Liver (tissue), 9 donors: ENCODE measurements around the gene MED14. TPM values are rescaled to one million over a fixed set of nuclear protein-coding genes. Genes with fewer than 3 reads are reported as not detected.
"Not testable (repeated sequence)": the region's sequence is repeated elsewhere in the genome, so short reads cannot be mapped to it uniquely, and the experiment has no call there.

ENCODE experiments used
- DNase-seq: peaks from one replicate; pipeline ENCODE4 v3.0.0-alpha.2; 2017; ENCODE audit warnings: low spot score
- H3K27ac ChIP-seq, 2 donors: one replicate each; pipeline ENCODE4 v1.7.0; 2013; ENCODE audit warnings: inconsistent platforms in 2 of 2, low read length in 2 of 2, control low read depth in 1 of 2, low read depth in 1 of 2, mild to moderate bottlenecking in 1 of 2
- H3K27me3 ChIP-seq, 4 donors: one replicate each; pipeline versions ENCODE4 v1.6.1 to v1.7.0; 2013; ENCODE audit warnings: low read length in 3 of 4, inconsistent platforms in 1 of 4, mild to moderate bottlenecking in 1 of 4, moderate library complexity in 1 of 4; ENCODE audit not compliant: control insufficient read depth in 4 of 4, insufficient read depth in 4 of 4
- H3K36me3 ChIP-seq, 4 donors: one replicate each; pipeline versions ENCODE4 v1.6.1 to v1.7.0; 2013; ENCODE audit warnings: low read length in 3 of 4, mild to moderate bottlenecking in 3 of 4, low read depth in 1 of 4, moderate library complexity in 1 of 4; ENCODE audit not compliant: control insufficient read depth in 4 of 4, insufficient read depth in 3 of 4
- H3K4me1 ChIP-seq, 4 donors: one replicate each; pipeline versions ENCODE4 v1.6.1 to v1.7.0; 2013; ENCODE audit warnings: low read length in 3 of 4, mild to moderate bottlenecking in 3 of 4, moderate library complexity in 1 of 4; ENCODE audit not compliant: control insufficient read depth in 4 of 4, insufficient read depth in 4 of 4
- H3K4me3 ChIP-seq, 3 donors: one replicate each; pipeline versions ENCODE4 v1.6.1 to v1.7.0; 2013; ENCODE audit warnings: low read length in 3 of 3, control low read depth in 1 of 3, low read depth in 1 of 3, mild to moderate bottlenecking in 1 of 3
- H3K9ac ChIP-seq, 2 donors: one replicate each; pipeline ENCODE4 v1.7.0; 2013; ENCODE audit warnings: low read length in 2 of 2, mild to moderate bottlenecking in 2 of 2, moderate library complexity in 2 of 2, control low read depth in 1 of 2, low read depth in 1 of 2
- H3K9me3 ChIP-seq, 4 donors: one replicate each; pipeline versions ENCODE4 v1.6.1 to v1.7.0; 2013; ENCODE audit warnings: low read length in 3 of 4; ENCODE audit not compliant: control insufficient read depth in 4 of 4
- EGR1 ChIP-seq, 2 donors: IDR thresholded peaks; 2 replicates each; pipeline ENCODE4 v1.6.1; 2016 to 2018; ENCODE audit warnings: antibody characterized with exemption in 2 of 2, low read depth in 2 of 2
- FOXA1 ChIP-seq: IDR thresholded peaks from 2 replicates; pipeline ENCODE4 v1.6.1; 2016; ENCODE audit warnings: antibody characterized with exemption
- FOXA2 ChIP-seq: IDR thresholded peaks from 2 replicates; pipeline ENCODE4 v1.6.1; 2016; ENCODE audit warnings: antibody characterized with exemption
- GABPA ChIP-seq, 2 donors: IDR thresholded peaks in 1 of 2; conservative IDR thresholded peaks in 1 of 2; 2 replicates each; pipeline ENCODE4 v1.6.1; 2016; ENCODE audit warnings: antibody characterized with exemption in 2 of 2, mild to moderate bottlenecking in 1 of 2, moderate library complexity in 1 of 2
- HNF4A ChIP-seq, 2 donors: conservative IDR thresholded peaks; 2 replicates each; pipeline ENCODE4 v1.6.1; 2016; ENCODE audit warnings: antibody characterized with exemption in 2 of 2, mild to moderate bottlenecking in 2 of 2
- HNF4G ChIP-seq: IDR thresholded peaks from 2 replicates; pipeline ENCODE4 v1.6.1; 2016; ENCODE audit warnings: antibody characterized with exemption
- JUND ChIP-seq, 2 donors: IDR thresholded peaks; 2 replicates each; pipeline ENCODE4 v1.6.1; 2016; ENCODE audit warnings: antibody characterized with exemption in 2 of 2
- NR2F2 ChIP-seq: IDR thresholded peaks from 2 replicates; pipeline ENCODE4 v1.6.1; 2016; ENCODE audit warnings: antibody characterized with exemption
- RAD21 ChIP-seq, 2 donors: IDR thresholded peaks; 2 replicates each; pipeline ENCODE4 v1.6.1; 2016; ENCODE audit warnings: antibody characterized with exemption in 2 of 2, mild to moderate bottlenecking in 2 of 2
- RXRA ChIP-seq, 2 donors: IDR thresholded peaks; 2 replicates each; pipeline ENCODE4 v1.6.1; 2017 to 2018; ENCODE audit warnings: antibody characterized with exemption in 2 of 2, mild to moderate bottlenecking in 1 of 2
- SP1 ChIP-seq: IDR thresholded peaks from 2 replicates; pipeline ENCODE4 v1.6.1; 2018; ENCODE audit warnings: antibody characterized with exemption, mild to moderate bottlenecking
- TAF1 ChIP-seq: conservative IDR thresholded peaks from 2 replicates; pipeline ENCODE4 v1.6.1; 2016; ENCODE audit warnings: antibody characterized with exemption, mild to moderate bottlenecking
- YY1 ChIP-seq: IDR thresholded peaks from 2 replicates; pipeline ENCODE4 v1.6.1; 2016; ENCODE audit warnings: antibody characterized with exemption, mild to moderate bottlenecking
- ZBTB33 ChIP-seq: IDR thresholded peaks from 2 replicates; pipeline ENCODE4 v1.6.1; 2016; ENCODE audit warnings: antibody characterized with exemption
- WGBS: extraction: QIAGEN DNeasy Blood & Tissue Kit; methylation state at CpG from one replicate; pipeline ENCODE4 v1.1.7; 2013; 5-methylcytosine and 5-hydroxymethylcytosine counted together
- polyA plus RNA-seq, 2 donors: library from polyadenylated mRNA; stranded (reverse) in 1 of 2; unstranded in 1 of 2; fragments of 200-250 nt in 1 of 2; fragments of >200 nt in 1 of 2; fragmentation: Nextera tagmentation in 1 of 2; extraction: Ambion mirVana in 1 of 2; gene quantifications; one replicate each; pipeline versions ENCODE4 v1.2.1 to v1.2.3, GENCODE V29; 2013 to 2015
- total RNA-seq, 2 donors: library from RNA; depleted of rRNA; stranded (reverse); fragments of >200 nt; gene quantifications; one replicate each; pipeline ENCODE4 v1.2.3, GENCODE V29; 2014
- TF ChIP-seq, protein P1 (sequence below): IDR thresholded peaks from 2 replicates; pipeline ENCODE4 v1.6.1; 2016; ENCODE audit warnings: antibody characterized with exemption
- TF ChIP-seq, protein P2 (sequence below): IDR thresholded peaks from 2 replicates; pipeline ENCODE4 v1.6.1; 2016; ENCODE audit warnings: antibody characterized with exemption, mild to moderate bottlenecking
- TF ChIP-seq, protein P3 (sequence below): IDR thresholded peaks from 2 replicates; pipeline ENCODE4 v1.6.1; 2016; ENCODE audit warnings: antibody characterized with exemption
- TF ChIP-seq, protein P4 (sequence below): fragments of 150-350 bp; IDR thresholded peaks from 2 replicates; pipeline ENCODE4 v1.5.1; 2017; ENCODE audit warnings: improper control_type of control experiment, low read depth, low read length; ENCODE audit not compliant: missing input control
- donor health status: healthy.
- donor health status: healthy.
- donor health status: healthy.
- donor health status: healthy.
- donor health status: healthy.

The MED14 gene
- total and polyA plus RNA-seq, 4 donors, result 5.5 to 20.1 (median 7.0) TPM

- H3K4me3 ChIP-seq, H3K27ac ChIP-seq, DNase-seq, H3K36me3 ChIP-seq, H3K9me3 ChIP-seq, H3K9ac ChIP-seq, H3K27me3 ChIP-seq: not testable (repeated sequence)
- WGBS, result 95% methylated on average over 5 of the region's 5 CpGs
- peaks cover 2 to 41% (median 31%) of the 10 kb centered on the region in 4 donors for H3K4me1 ChIP-seq
These were observed 2.8 kb downstream of the MED14 start for GRCh38 chrX:40732499-40732898.

DNA sequence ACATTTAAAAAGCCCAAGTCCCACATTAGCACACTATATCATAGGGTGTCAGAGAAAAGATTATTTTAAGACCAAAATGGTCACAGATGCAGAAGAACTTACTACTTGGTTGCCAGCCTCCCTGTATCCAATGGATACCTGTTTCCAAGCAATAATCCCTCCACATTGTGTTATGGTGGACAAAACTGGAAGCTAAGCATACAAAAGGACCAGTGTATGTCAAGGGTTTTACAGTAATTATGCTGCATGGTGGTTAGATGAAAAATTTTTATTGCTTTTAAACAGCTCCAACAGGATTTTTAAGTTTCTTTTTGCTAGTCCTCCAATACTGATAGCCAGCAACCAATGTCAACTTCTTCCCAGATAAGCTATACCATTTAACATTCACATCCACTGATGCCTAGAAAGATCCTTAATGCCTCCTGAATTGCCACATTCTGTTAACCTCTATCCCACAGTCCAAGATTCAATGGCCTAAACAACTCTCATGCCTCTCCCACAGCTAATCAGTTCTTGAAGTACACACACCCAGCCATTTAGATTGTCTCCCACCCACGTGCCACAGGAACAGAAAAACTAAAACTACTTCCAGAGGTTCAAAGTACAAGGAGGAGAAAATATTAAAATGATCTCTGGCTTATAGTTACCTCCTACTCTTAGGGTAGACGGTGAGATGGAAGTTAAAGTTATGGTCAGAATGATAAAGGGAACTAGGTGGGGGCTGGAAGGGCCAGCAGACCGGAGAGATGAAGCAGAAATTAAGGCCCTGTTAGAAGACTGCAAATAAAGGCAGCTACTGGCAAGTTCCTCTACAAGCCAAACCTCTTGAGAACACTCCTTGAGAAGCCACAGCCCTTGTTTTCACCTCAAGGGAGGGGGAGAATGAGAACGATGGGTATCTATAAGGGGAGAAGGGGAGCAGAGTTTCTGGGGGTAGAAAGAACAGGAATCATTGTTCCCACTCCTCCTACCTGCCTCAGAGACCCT is 5.5 kb downstream of the MED14 start:
- Histone ChIP-seq H3K9ac (no peak overlapping the region), H3K4me1 (peaks cover 2 to 50% (median 31%) of the 10 kb centered on the region in 4 donors), H3K36me3 (peaks cover 0 to 2% (median 0%) of the 10 kb centered on the region in 4 donors), H3K4me3 (no peak overlapping the region), H3K9me3 (no peaks in the 10 kb centered on the region), H3K27ac (no peak overlapping the region), H3K27me3 (no peaks in the 10 kb centered on the region)
- TF ChIP-seq RXRA (IDR thresholded peaks at IDR 0.05), result no peak
- peak; percentile 60 to 63 for TF ChIP-seq HNF4A (conservative IDR thresholded peaks at IDR 0.05)
- DNase-seq, result no peak
- 45% methylated on average over 4 of the region's 4 CpGs for WGBS

- WGBS, result 43% methylated on average over 6 of the region's 6 CpGs
- H3K9ac ChIP-seq, result no peak overlapping the region
These were observed 7.6 kb downstream of the MED14 start for GRCh38 chrX:40727581-40728252.

More at GRCh38 chrX:40727581-40728252, 7.6 kb downstream of the MED14 start:
- Histone ChIP-seq H3K4me3 (no peak overlapping the region), H3K9me3 (no peaks in the 10 kb centered on the region), H3K27me3 (no peaks in the 10 kb centered on the region), H3K36me3 (peaks cover 0 to 2% (median 0%) of the 10 kb centered on the region in 4 donors), H3K27ac (peak overlapping the region in 1 of 2 donors; percentile 18), H3K4me1 (peaks cover 0 to 34% (median 19%) of the 10 kb centered on the region in 4 donors)
- DNase-seq, result no peak
- TF ChIP-seq, protein P1, sequence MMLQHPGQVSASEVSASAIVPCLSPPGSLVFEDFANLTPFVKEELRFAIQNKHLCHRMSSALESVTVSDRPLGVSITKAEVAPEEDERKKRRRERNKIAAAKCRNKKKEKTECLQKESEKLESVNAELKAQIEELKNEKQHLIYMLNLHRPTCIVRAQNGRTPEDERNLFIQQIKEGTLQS, result peak; percentile 97
- no peak for TF ChIP-seq FOXA1
- TF ChIP-seq HNF4A (conservative IDR thresholded peaks at IDR 0.05), result peak; percentile 99 to 100
- TF ChIP-seq GABPA (IDR thresholded peaks at IDR 0.05 in 1 of 2, conservative IDR thresholded peaks at IDR 0.05 in 1 of 2), result peak in 1 of 2 donors; percentile 44
- TF ChIP-seq SP1, result peak; percentile 87
- peak; percentile 73 for TF ChIP-seq NR2F2
- peak; percentile 99 for TF ChIP-seq HNF4G
- TF ChIP-seq, protein P2, sequence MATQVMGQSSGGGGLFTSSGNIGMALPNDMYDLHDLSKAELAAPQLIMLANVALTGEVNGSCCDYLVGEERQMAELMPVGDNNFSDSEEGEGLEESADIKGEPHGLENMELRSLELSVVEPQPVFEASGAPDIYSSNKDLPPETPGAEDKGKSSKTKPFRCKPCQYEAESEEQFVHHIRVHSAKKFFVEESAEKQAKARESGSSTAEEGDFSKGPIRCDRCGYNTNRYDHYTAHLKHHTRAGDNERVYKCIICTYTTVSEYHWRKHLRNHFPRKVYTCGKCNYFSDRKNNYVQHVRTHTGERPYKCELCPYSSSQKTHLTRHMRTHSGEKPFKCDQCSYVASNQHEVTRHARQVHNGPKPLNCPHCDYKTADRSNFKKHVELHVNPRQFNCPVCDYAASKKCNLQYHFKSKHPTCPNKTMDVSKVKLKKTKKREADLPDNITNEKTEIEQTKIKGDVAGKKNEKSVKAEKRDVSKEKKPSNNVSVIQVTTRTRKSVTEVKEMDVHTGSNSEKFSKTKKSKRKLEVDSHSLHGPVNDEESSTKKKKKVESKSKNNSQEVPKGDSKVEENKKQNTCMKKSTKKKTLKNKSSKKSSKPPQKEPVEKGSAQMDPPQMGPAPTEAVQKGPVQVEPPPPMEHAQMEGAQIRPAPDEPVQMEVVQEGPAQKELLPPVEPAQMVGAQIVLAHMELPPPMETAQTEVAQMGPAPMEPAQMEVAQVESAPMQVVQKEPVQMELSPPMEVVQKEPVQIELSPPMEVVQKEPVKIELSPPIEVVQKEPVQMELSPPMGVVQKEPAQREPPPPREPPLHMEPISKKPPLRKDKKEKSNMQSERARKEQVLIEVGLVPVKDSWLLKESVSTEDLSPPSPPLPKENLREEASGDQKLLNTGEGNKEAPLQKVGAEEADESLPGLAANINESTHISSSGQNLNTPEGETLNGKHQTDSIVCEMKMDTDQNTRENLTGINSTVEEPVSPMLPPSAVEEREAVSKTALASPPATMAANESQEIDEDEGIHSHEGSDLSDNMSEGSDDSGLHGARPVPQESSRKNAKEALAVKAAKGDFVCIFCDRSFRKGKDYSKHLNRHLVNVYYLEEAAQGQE, result no peak
- TF ChIP-seq EGR1 (IDR thresholded peaks at IDR 0.05; ENCODE audit: low read depth in 2 of 2), result peak in 1 of 2 donors; percentile 10
- peak; percentile 29 to 62 for TF ChIP-seq RAD21 (IDR thresholded peaks at IDR 0.05)
- no peak for TF ChIP-seq TAF1
- no peak for TF ChIP-seq YY1
- TF ChIP-seq JUND (IDR thresholded peaks at IDR 0.05), result peak; percentile 64 to 85
- TF ChIP-seq ZBTB33, result no peak
- TF ChIP-seq, protein P3, sequence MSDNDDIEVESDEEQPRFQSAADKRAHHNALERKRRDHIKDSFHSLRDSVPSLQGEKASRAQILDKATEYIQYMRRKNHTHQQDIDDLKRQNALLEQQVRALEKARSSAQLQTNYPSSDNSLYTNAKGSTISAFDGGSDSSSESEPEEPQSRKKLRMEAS, result peak; percentile 46
- peak; percentile 89 to 97 for TF ChIP-seq RXRA (IDR thresholded peaks at IDR 0.05)
- TF ChIP-seq, protein P4, sequence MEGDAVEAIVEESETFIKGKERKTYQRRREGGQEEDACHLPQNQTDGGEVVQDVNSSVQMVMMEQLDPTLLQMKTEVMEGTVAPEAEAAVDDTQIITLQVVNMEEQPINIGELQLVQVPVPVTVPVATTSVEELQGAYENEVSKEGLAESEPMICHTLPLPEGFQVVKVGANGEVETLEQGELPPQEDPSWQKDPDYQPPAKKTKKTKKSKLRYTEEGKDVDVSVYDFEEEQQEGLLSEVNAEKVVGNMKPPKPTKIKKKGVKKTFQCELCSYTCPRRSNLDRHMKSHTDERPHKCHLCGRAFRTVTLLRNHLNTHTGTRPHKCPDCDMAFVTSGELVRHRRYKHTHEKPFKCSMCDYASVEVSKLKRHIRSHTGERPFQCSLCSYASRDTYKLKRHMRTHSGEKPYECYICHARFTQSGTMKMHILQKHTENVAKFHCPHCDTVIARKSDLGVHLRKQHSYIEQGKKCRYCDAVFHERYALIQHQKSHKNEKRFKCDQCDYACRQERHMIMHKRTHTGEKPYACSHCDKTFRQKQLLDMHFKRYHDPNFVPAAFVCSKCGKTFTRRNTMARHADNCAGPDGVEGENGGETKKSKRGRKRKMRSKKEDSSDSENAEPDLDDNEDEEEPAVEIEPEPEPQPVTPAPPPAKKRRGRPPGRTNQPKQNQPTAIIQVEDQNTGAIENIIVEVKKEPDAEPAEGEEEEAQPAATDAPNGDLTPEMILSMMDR, result no peak
- no peak for TF ChIP-seq FOXA2
